KBM-7 (cell line): ENCODE data around the gene KLKB1.

ENCODE experiments used
- DNase-seq: peaks from one replicate; pipeline ENCODE4 v3.0.0-alpha.2; 2015
- in situ Hi-C: fragments of 300-500 bp; cut with MboI; formaldehyde crosslinking; loops from 2 replicates; pipeline ENCODE4 v1.14.3; 2020; ENCODE audit warnings: low sequenced_read_pairs, low pct_unique_long_range_greater_than_20kb, mixed read lengths

The KLKB1 gene

GRCh38 chr4:186299291-186299690 lies 72.0 kb downstream of the KLKB1 start:
- no peak for DNase-seq
- in situ Hi-C loops: no loop called here

- no peak for DNase-seq
- in situ Hi-C loops: no loop called here
These were observed 73.5 kb downstream of the KLKB1 start for GRCh38 chr4:186300659-186301390.

DNA sequence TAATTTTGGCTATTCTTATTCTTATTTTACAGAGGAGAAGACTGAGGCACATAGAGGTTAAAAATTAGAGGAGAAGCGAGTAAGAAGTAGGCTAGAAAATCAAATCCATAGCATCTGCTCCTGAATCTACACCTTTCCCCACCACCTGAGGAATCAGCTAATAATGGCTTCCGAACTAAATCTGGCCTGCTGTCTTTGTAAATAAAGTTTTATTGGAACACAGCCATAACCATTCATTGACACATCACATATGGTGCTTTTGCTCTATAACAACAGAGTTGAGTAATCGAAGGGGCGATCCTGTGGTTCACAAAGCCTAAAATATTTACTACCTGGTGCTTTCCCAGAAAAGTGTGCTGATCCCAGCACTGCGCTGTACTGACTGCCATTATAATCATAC lies 76.9 kb downstream of the KLKB1 start:
- no peak for DNase-seq
- in situ Hi-C loops: no loop called here

GRCh38 chr4:186304866-186305505 lies 77.7 kb downstream of the KLKB1 start:
- in situ Hi-C loops: no loop called here
- no peak for DNase-seq

- in situ Hi-C loops: no loop called here
These were observed 80.2 kb downstream of the KLKB1 start for GRCh38 chr4:186307497-186307896.

DNA sequence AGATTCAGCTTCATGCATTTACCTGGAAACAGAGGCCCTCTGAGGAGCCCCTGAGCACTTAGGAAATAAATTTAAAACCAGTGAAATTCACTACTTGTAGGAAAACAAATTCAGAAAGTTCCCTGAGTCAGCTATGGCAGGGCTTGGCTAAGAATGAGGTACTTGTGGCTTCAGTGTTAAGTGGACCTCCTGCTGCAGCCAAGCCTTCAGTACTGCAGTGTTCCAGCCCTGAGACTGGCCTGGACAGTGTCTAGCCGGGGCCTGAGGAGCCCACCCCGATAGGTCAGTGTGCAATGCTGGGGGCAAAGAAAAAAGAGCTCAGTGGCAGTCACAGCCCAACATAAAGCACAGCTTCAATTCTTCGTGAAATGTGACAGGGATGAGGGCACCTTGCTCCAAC lies 80.6 kb downstream of the KLKB1 start:
- no peak for DNase-seq
- in situ Hi-C loops: no loop called here

More at GRCh38 chr4:186307497-186307896, 80.2 kb downstream of the KLKB1 start:
- no peak for DNase-seq
